Activated naive CD4-positive, alpha-beta T cell treated with anti-CD3 and anti-CD28 coated beads, Interleukin-2, amount 10 ng/mL, durations not matched to agents 7 days and 5 days (primary cell): ENCODE measurements around the gene GIMAP8.
A peak's percentile ranks its signal among the peaks of the same experiment; 100 is the strongest.
"Not testable (repeated sequence)": the region's sequence is repeated elsewhere in the genome, so short reads cannot be mapped to it uniquely, and the experiment has no call there.

ENCODE experiments used
- CTCF ChIA-PET: fragments of 350-600 bp; sonication (Branson Sonifier 250); formaldehyde crosslinking; loops from one replicate; lab custom pipeline; 2021; ENCODE audit warnings: antibody characterized with exemption; lab: Charles Lee
- DNase-seq: peaks from one replicate; pipeline ENCODE4 v3.0.0-alpha.2; 2020
- H3K27ac Mint-ChIP-seq: one replicate; pipeline ENCODE4 v1.8.0; 2021; ENCODE audit warnings: mild to moderate bottlenecking, moderate library complexity, mixed read lengths
- H3K27me3 Mint-ChIP-seq: one replicate; pipeline ENCODE4 v1.8.0; 2021; ENCODE audit warnings: mild to moderate bottlenecking, mixed read lengths
- H3K36me3 Mint-ChIP-seq: one replicate; pipeline ENCODE4 v1.8.0; 2021; ENCODE audit warnings: mixed read lengths
- H3K4me1 Mint-ChIP-seq: one replicate; pipeline ENCODE4 v1.8.0; 2021; ENCODE audit warnings: mixed read lengths
- H3K4me3 Mint-ChIP-seq: one replicate; pipeline ENCODE4 v1.8.0; 2021; ENCODE audit warnings: mild to moderate bottlenecking, moderate library complexity, mixed read lengths
- H3K9me3 Mint-ChIP-seq: one replicate; pipeline ENCODE4 v1.8.0; 2021; ENCODE audit warnings: mixed read lengths

Gene GIMAP8

DNA sequence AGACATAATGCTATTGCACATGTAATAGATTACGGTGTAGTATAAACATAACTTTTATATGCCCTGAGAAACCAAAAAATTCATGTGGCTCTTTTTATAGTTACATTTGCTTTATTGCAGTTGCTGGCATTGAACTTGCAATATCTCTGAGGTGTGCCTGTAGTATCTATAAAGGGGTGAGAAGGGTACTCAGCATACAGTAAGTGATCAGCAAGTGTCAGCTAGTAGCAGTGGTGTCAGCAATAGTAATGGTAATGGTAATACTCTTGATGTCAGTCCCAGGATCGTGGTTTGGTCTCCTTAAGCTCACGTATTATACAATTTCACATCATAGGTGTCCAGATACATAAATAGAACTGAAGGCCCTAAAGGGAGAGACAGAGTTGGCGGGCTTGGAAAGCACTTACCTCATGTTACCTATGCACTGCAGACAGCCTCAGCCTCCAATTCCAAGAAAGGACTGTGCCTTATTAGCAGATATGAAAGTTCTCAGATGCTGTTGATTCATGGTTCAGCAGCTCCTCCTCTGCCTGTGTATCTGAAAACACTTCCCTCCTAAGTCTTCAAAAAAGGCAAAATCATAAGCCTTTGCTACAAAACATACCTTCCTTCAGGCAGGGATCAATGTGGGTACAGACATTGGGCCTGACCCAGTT is 57.6 kb downstream of the GIMAP8 start:
- Mint-ChIP-seq H3K27me3 (no peaks in the 10 kb centered on the region), H3K4me3 (peak overlapping the region; percentile 71), H3K9me3 (peaks cover 18% of the 10 kb centered on the region), H3K4me1 (peaks cover 98% of the 10 kb centered on the region), H3K27ac (peak overlapping the region; percentile 92), H3K36me3 (peaks cover 24% of the 10 kb centered on the region)
- peak; percentile 62 for DNase-seq
- CTCF ChIA-PET, result interaction anchor here (1.2 to 2.0 kb wide), 4 partner anchors 11 to 60 kb away, joined by 4 to 9 read pairs (median 8); no protein-coding TSS in a partner anchor

DNA sequence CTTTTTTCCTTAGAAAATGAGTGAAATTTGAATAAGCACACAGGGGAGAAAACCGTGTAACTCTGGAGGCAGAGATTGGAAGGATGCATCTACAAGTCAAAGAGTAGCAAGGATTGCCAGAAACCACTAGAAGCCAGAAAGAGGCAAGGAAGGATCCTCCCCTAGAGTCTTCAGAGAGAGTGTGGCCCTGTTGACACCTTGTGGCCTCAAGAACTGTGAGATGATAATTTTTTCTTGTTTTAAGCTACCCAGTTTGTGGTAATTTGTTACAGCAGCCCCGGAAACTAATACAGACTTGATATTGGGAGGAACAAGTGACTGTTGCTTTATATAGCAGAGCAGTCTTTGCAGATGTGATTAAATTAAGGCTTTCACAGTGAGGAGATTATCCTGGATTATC is 60.6 kb downstream of the GIMAP8 start:
- CTCF ChIA-PET, result interaction anchor here (1.0 to 2.9 kb wide), 6 partner anchors 27 to 244 kb away, joined by 3 to 16 read pairs (median 5); partner anchors contain the start of gene GIMAP8
- DNase-seq, result no peak
- Mint-ChIP-seq H3K4me1 (peaks cover 84% of the 10 kb centered on the region), H3K27ac (peak overlapping the region; percentile 73), H3K27me3 (no peaks in the 10 kb centered on the region), H3K4me3 (no peak overlapping the region), H3K36me3 (peaks cover 36% of the 10 kb centered on the region), H3K9me3 (peaks cover 18% of the 10 kb centered on the region)

- DNase-seq, result no peak
- peak overlapping the region; percentile 99 for H3K27ac Mint-ChIP-seq
- peaks cover 57% of the 10 kb centered on the region for H3K36me3 Mint-ChIP-seq
- H3K4me1 Mint-ChIP-seq, result peaks cover 58% of the 10 kb centered on the region
- H3K9me3 Mint-ChIP-seq, result peaks cover 18% of the 10 kb centered on the region
- CTCF ChIA-PET, result interaction anchor here (1.0 to 4.0 kb wide), 5 partner anchors 10 to 242 kb away, joined by 3 to 44 read pairs (median 10); partner anchors contain the start of gene GIMAP8
- no peaks in the 10 kb centered on the region for H3K27me3 Mint-ChIP-seq
- peak overlapping the region; percentile 98 for H3K4me3 Mint-ChIP-seq
Measured at GRCh38 chr7:150513758-150514157, 63.3 kb downstream of the GIMAP8 start.

DNA sequence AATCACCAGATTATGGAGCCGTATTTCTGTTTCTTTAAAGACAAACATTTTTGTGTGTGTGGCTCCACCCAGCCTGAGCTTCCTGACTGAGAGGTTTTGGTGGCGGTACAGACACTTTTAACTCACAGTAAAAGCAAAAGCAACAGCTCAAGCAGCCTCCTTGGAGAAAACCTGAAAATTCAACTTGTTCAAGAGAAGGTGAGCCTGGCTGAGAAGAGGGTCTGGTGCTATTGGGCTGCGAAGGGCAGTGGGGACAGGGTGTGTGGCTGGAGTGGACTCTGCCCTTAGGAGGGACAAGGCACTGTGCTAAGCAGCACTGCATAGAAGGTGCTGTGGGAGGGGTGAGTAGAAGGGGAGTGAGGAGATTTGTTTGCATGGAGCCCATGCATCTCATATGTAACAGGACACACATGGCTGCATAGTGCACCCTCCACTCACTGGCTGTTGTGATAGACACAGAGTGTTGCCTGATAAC is 64.4 kb downstream of the GIMAP8 start, which contains the start of gene GIMAP7:
Gene GIMAP7 (plus strand): TSS at position 125 of the 475 bp plus-strand sequence. CDS start 5,103 bp downstream, outside the sequence.
- H3K36me3 Mint-ChIP-seq, result peaks cover 63% of the 10 kb centered on the region
- CTCF ChIA-PET, result interaction anchor here (0.8 to 4.0 kb wide), 10 partner anchors 11 to 228 kb away, joined by 3 to 44 read pairs (median 3); partner anchors contain the start of genes GIMAP1, GIMAP2 and GIMAP8
- peak within 1 kb of the TSS; percentile 98 for H3K4me3 Mint-ChIP-seq
- DNase-seq, result peak; percentile 83
- peak within 1 kb of the TSS; percentile 99 for H3K27ac Mint-ChIP-seq
- H3K9me3 Mint-ChIP-seq, result peaks cover 18% of the 10 kb centered on the region
- no peaks in the 10 kb centered on the region for H3K27me3 Mint-ChIP-seq
- H3K4me1 Mint-ChIP-seq, result peaks cover 48% of the 10 kb centered on the region

DNA sequence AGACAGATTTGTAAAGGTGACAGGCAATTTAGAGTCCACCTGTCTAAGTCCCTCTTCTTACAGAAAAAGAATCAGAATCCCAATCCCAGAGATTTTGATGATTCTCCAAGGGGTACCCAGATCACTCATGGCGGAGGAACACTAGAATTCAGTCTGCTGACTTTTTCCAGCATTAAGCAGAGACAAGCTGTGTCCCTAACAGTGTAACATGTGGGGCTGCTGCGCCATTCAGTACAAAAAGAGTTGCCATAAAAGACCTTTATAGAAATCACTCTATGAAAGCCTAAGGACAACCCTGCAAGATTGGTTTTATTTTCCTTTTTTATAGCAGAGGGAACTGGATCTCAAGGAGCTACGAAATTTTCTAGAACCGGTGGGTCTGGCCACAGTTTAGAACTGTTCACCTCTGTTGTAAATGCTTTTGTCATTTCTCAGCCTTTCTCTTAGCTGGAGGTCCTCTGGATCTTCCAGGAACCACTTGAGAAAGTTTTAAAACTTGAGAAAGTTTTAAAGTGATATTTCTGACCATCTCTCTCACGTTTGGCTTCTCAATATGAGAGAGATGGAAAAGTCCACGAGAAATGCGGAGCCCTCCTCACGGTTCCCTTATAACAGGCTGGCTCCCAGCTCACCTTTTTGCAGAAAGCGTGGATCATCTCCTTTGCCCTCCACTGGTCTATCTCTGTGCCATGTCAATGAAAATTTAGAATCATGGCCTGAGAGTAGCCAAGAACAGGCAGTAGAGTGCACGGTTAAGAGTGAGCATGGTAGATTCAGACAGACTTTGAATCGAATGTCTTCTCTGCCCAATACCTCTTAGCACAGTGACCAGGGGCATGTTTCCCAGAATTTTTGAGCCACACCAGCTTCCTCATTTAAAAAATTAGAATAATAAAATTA is 65.1 kb downstream of the GIMAP8 start:
- no peaks in the 10 kb centered on the region for H3K27me3 Mint-ChIP-seq
- peak overlapping the region; percentile 99 for H3K27ac Mint-ChIP-seq
- peaks cover 63% of the 10 kb centered on the region for H3K36me3 Mint-ChIP-seq
- DNase-seq, result peak; percentile 43
- H3K4me3 Mint-ChIP-seq, result peak overlapping the region; percentile 98
- CTCF ChIA-PET, result interaction anchor here (1.1 to 4.0 kb wide), 9 partner anchors 12 to 227 kb away, joined by 3 to 44 read pairs (median 3); partner anchors contain the start of genes GIMAP1, GIMAP2 and GIMAP8
- peaks cover 12% of the 10 kb centered on the region for H3K9me3 Mint-ChIP-seq
- H3K4me1 Mint-ChIP-seq, result peaks cover 44% of the 10 kb centered on the region

- CTCF ChIA-PET, result interaction anchor here (4.0 kb wide), 1 partner anchor 67 kb away, joined by 44 read pairs; the partner anchor contains the start of gene GIMAP8
- DNase-seq, result no peak
- Mint-ChIP-seq H3K4me1 (peaks cover 38% of the 10 kb centered on the region), H3K4me3 (peak overlapping the region; percentile 98), H3K27me3 (no peaks in the 10 kb centered on the region), H3K9me3 (peaks cover 4% of the 10 kb centered on the region), H3K27ac (peak overlapping the region; percentile 99), H3K36me3 (peaks cover 63% of the 10 kb centered on the region)
Measured at GRCh38 chr7:150516956-150517745, 66.7 kb downstream of the GIMAP8 start.

DNA sequence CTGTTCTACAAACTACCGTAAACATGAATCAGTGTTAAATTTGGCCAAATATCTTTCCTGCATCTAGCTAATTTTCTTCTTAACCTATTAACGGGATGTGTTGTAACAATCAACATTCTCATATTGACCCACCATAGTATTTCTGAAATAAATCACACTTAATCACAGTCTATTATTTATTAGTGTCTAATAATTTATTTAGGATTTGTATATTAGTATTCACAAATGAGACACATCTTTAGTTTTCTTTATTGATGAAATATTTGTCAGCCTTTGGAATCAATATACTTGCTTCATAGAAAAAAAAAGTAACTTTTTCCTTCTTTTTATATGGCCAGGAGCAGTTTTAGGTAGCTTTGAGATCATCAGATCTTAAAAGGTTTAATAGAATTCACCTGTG is 68.9 kb downstream of the GIMAP8 start:
- Mint-ChIP-seq H3K27ac (peak overlapping the region; percentile 88), H3K27me3 (no peaks in the 10 kb centered on the region), H3K4me1 (peaks cover 34% of the 10 kb centered on the region), H3K4me3 (peak overlapping the region; percentile 98), H3K9me3 (peaks cover 10% of the 10 kb centered on the region), H3K36me3 (peaks cover 79% of the 10 kb centered on the region)
- CTCF ChIA-PET, result interaction anchor here (0.8 to 2.8 kb wide), 6 partner anchors 37 to 166 kb away, joined by 3 to 14 read pairs (median 4); partner anchors contain the start of genes GIMAP2 and GIMAP8
- DNase-seq, result no peak

DNA sequence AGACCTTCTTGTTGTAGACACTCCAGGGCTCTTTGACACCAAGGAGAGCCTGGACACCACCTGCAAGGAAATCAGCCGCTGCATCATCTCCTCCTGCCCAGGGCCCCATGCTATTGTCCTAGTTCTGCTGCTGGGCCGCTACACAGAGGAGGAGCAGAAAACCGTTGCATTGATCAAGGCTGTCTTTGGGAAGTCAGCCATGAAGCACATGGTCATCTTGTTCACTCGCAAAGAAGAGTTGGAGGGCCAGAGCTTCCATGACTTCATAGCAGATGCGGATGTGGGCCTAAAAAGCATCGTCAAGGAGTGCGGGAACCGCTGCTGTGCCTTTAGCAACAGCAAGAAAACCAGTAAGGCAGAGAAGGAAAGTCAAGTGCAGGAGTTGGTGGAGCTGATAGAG is 69.7 kb downstream of the GIMAP8 start:
- peak overlapping the region; percentile 98 for H3K4me3 Mint-ChIP-seq

DNA sequence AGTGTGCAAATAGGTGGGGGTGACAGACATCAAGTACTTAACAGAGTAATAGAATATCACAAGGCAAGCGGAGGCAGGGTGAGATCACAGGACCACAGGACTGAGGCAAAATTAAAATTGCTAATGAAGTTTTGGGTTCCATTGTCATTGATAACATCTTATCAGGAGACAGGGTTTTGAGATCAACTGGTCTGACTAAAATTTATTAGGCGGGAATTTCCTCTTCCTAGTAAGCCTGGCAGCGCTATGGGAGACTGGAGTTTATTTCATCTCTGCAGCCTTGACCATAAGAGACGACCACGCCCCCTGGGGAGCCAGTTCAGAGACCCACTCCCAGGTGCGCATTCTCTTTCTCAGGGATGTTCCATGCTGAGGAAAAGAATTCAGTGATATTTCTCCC is 72.5 kb downstream of the GIMAP8 start:
- Mint-ChIP-seq H3K4me3 (peak overlapping the region; percentile 84), H3K27ac (peak overlapping the region; percentile 35), H3K36me3 (peaks cover 75% of the 10 kb centered on the region), H3K4me1 (peaks cover 46% of the 10 kb centered on the region), H3K9me3 (peaks cover 36% of the 10 kb centered on the region)
- DNase-seq, CTCF ChIA-PET, H3K27me3 Mint-ChIP-seq: not testable (repeated sequence)

More for the DNA sequence above, 69.7 kb downstream of the GIMAP8 start:
- Mint-ChIP-seq H3K9me3 (peaks cover 17% of the 10 kb centered on the region), H3K27ac (peak overlapping the region; percentile 88), H3K4me1 (peaks cover 38% of the 10 kb centered on the region), H3K36me3 (peaks cover 81% of the 10 kb centered on the region), H3K27me3 (no peaks in the 10 kb centered on the region)
- peak; percentile 66 for DNase-seq
- CTCF ChIA-PET, result interaction anchor here (0.8 to 2.8 kb wide), 4 partner anchors 44 to 166 kb away, joined by 3 to 14 read pairs (median 4); partner anchors contain the start of genes GIMAP2 and GIMAP4

DNA sequence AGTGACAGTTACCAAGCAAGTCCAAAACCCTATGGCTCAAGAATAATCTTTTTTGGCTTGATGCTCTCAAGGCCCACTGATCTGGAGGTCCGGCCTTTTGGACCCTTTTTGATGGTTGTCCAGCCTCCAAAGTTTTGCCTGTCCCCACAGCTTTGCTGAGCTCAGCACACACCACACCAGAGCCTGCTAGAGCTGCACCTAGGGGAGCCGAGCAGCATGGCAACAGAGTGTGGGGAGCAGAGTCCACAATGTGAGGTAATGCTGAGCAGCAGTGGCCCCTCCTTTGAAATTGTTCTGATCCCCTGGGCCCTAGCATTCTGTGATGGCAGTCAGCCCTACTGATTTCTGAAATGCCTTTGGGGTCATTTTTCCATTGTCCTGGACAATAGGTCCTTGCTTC is 73.6 kb downstream of the GIMAP8 start:
- no peak overlapping the region for H3K4me3 Mint-ChIP-seq
- no peak overlapping the region for H3K27ac Mint-ChIP-seq
- peaks cover 75% of the 10 kb centered on the region for H3K36me3 Mint-ChIP-seq
- H3K27me3 Mint-ChIP-seq, result no peaks in the 10 kb centered on the region
- DNase-seq, result no peak
- H3K4me1 Mint-ChIP-seq, result peaks cover 46% of the 10 kb centered on the region
- CTCF ChIA-PET, result no interaction called here
- H3K9me3 Mint-ChIP-seq, result peaks cover 46% of the 10 kb centered on the region
